BE2C (cell line): Measurements from ENCODE around the gene RABGAP1.

Experiments used
- DNase-seq: peaks from one replicate; pipeline ENCODE4 v3.0.0-alpha.2; 2020
- H3K27me3 ChIP-seq: fragments of 250-450 bp; sonication (Bioruptor Pico); 2 replicates; pipeline ENCODE4 v1.5.1; 2020; ENCODE audit warnings: mild to moderate bottlenecking
- H3K36me3 ChIP-seq: fragments of 250-450 bp; sonication (Bioruptor Pico); 2 replicates; pipeline ENCODE4 v1.5.1; 2020; ENCODE audit warnings: mild to moderate bottlenecking
- H3K4me1 ChIP-seq: fragments of 250-450 bp; sonication (Bioruptor Pico); 2 replicates; pipeline ENCODE4 v1.5.1; 2020
- H3K4me3 ChIP-seq: 2 replicates; pipeline ENCODE4 v1.5.1; 2011; ENCODE audit warnings: low read depth, low read length
- H3K9me3 ChIP-seq: fragments of 250-450 bp; sonication (Bioruptor Pico); 2 replicates; pipeline ENCODE4 v1.5.1; 2020
- CTCF ChIP-seq: IDR thresholded peaks from 2 replicates; pipeline ENCODE4 v1.5.1; 2012; ENCODE audit warnings: mild to moderate bottlenecking, low read depth, low read length

The RABGAP1 gene

GRCh38 chr9:123074628-123075027 is 133.8 kb downstream of the RABGAP1 start:
- Histone ChIP-seq H3K9me3 (no peaks in the 10 kb centered on the region), H3K36me3 (peaks cover 20% of the 10 kb centered on the region), H3K4me3 (no peak overlapping the region), H3K27me3 (no peaks in the 10 kb centered on the region), H3K4me1 (no peaks in the 10 kb centered on the region)
- DNase-seq = no peak
- no peak for TF ChIP-seq CTCF

- no peak overlapping the region for H3K4me3 ChIP-seq
- DNase-seq = no peak
- peaks cover 16% of the 10 kb centered on the region for H3K36me3 ChIP-seq
- no peaks in the 10 kb centered on the region for H3K27me3 ChIP-seq
- no peak for TF ChIP-seq CTCF
- H3K9me3 ChIP-seq = no peaks in the 10 kb centered on the region
- no peaks in the 10 kb centered on the region; the same call in 1 of the 2 replicates for H3K4me1 ChIP-seq
These were observed 139.6 kb downstream of the RABGAP1 start for GRCh38 chr9:123080444-123080843.

- H3K27me3 ChIP-seq = no peaks in the 10 kb centered on the region
- H3K36me3 ChIP-seq = peaks cover 18% of the 10 kb centered on the region
- DNase-seq = no peak
- TF ChIP-seq CTCF = peak; percentile 80
- no peaks in the 10 kb centered on the region for H3K9me3 ChIP-seq
- no peaks in the 10 kb centered on the region; the same call in 1 of the 2 replicates for H3K4me1 ChIP-seq
- H3K4me3 ChIP-seq = no peak overlapping the region
These were observed 141.0 kb downstream of the RABGAP1 start for GRCh38 chr9:123081824-123082223.

GRCh38 chr9:123083680-123084079 is 142.9 kb downstream of the RABGAP1 start:
- Histone ChIP-seq H3K9me3 (no peaks in the 10 kb centered on the region), H3K36me3 (peaks cover 13% of the 10 kb centered on the region), H3K27me3 (no peaks in the 10 kb centered on the region), H3K4me3 (no peak overlapping the region), H3K4me1 (no peaks in the 10 kb centered on the region; the same call in 1 of the 2 replicates)
- TF ChIP-seq CTCF = no peak
- DNase-seq = no peak

- Histone ChIP-seq H3K4me1 (no peaks in the 10 kb centered on the region; the same call in 1 of the 2 replicates), H3K27me3 (no peaks in the 10 kb centered on the region), H3K36me3 (peaks cover 13% of the 10 kb centered on the region), H3K4me3 (no peak overlapping the region), H3K9me3 (no peaks in the 10 kb centered on the region)
- no peak for TF ChIP-seq CTCF
- no peak for DNase-seq
These were observed 143.4 kb downstream of the RABGAP1 start for GRCh38 chr9:123084256-123084655.

- H3K9me3 ChIP-seq = no peaks in the 10 kb centered on the region
- peaks cover 8% of the 10 kb centered on the region for H3K4me1 ChIP-seq
- H3K4me3 ChIP-seq = no peak overlapping the region
- no peak for TF ChIP-seq CTCF
- DNase-seq = no peak
- H3K36me3 ChIP-seq = peaks cover 15% of the 10 kb centered on the region
- no peaks in the 10 kb centered on the region for H3K27me3 ChIP-seq
These were observed 145.1 kb downstream of the RABGAP1 start for GRCh38 chr9:123085916-123086315.
